Lung (tissue), 12 donors: ENCODE results near the gene ITGB8. TPM values are rescaled to one million over a fixed set of nuclear protein-coding genes. Genes with fewer than 3 reads are reported as not detected.
A peak's percentile ranks its signal among the peaks of the same experiment; 100 is the strongest.

Source experiments
- ATAC-seq: fragments of 200-7000 bp; cut with Tn5 transposase; one replicate; pipeline ENCODE4 v1.9.1; 2020; ENCODE audit warnings: moderate number of reproducible peaks; ENCODE audit not compliant: insufficient read depth, low FRiP score
- DNase-seq, 3 donors: peaks; one replicate each; pipeline ENCODE4 v3.0.0-alpha.2; 2013 to 2017
- H3K27ac ChIP-seq, 2 donors: one replicate each; pipeline ENCODE4 v1.5.1; 2013; ENCODE audit warnings: mild to moderate bottlenecking in 2 of 2, moderate library complexity in 2 of 2, control low read depth in 1 of 2, inconsistent platforms in 1 of 2, low read depth in 1 of 2, low read length in 1 of 2
- H3K27me3 ChIP-seq, 3 donors: one replicate each; pipeline ENCODE4 v1.5.1; 2013; ENCODE audit warnings: low read length in 2 of 3; ENCODE audit not compliant: control insufficient read depth in 3 of 3, insufficient read depth in 3 of 3
- H3K36me3 ChIP-seq, 4 donors: one replicate each; pipeline ENCODE4 v1.5.1; 2013; ENCODE audit warnings: low read length in 4 of 4, mild to moderate bottlenecking in 1 of 4, moderate library complexity in 1 of 4; ENCODE audit not compliant: control insufficient read depth in 4 of 4, insufficient read depth in 4 of 4
- H3K4me1 ChIP-seq, 5 donors: one replicate each; pipeline ENCODE4 v1.5.1; 2013; ENCODE audit warnings: low read length in 5 of 5, mild to moderate bottlenecking in 2 of 5, moderate library complexity in 1 of 5; ENCODE audit not compliant: control insufficient read depth in 5 of 5, insufficient read depth in 5 of 5
- H3K4me3 ChIP-seq: one replicate; pipeline ENCODE4 v1.5.1; 2013; ENCODE audit warnings: mild to moderate bottlenecking, control low read depth, moderate library complexity
- H3K9ac ChIP-seq, 2 donors: one replicate each; pipeline ENCODE4 v1.5.1; 2013; ENCODE audit warnings: low read length in 2 of 2, control low read depth in 1 of 2; ENCODE audit not compliant: insufficient read depth in 1 of 2
- H3K9me3 ChIP-seq, 4 donors: one replicate each; pipeline ENCODE4 v1.5.1; 2013; ENCODE audit warnings: low read length in 3 of 4, mild to moderate bottlenecking in 1 of 4, moderate library complexity in 1 of 4; ENCODE audit not compliant: control insufficient read depth in 4 of 4, insufficient read depth in 3 of 4
- CTCF ChIP-seq: IDR thresholded peaks from 2 replicates; pipeline ENCODE4 v1.5.1; 2012; ENCODE audit warnings: mild to moderate bottlenecking; ENCODE audit errors: control extremely low read depth, extremely low read depth
- WGBS, 2 donors: extraction: QIAGEN DNeasy Blood & Tissue Kit; methylation state at CpG; one replicate each; pipeline ENCODE4 v1.1.7; 2013; 5-methylcytosine and 5-hydroxymethylcytosine counted together
- polyA plus RNA-seq, 2 donors: library from polyadenylated mRNA; stranded (reverse); fragments of 200-250 nt; gene quantifications; one replicate each; pipeline ENCODE4 v1.2.1, GENCODE V29; 2013
- total RNA-seq, 2 donors: library from RNA; depleted of rRNA in 1 of 2; stranded (reverse); fragments of >200 nt in 1 of 2; gene quantifications; one replicate each; pipeline ENCODE4 v1.2.1, GENCODE V29; 2014 to 2021
- donor health status: control.
- donor health status: control.
- donor health status: Bipolar disorder and iron deficiency.
- donor health status: healthy.
- donor health status: DM: yes; HTN: yes; CAD: no.

ITGB8 gene
- total and polyA plus RNA-seq, 4 donors = 1.5 to 29.7 (median 15.2) TPM

- DNase-seq = peak in 2 of 3 donors; percentile 35 to 70
- no peaks in the 10 kb centered on the region for H3K9me3 ChIP-seq
- no peaks in the 10 kb centered on the region for H3K27me3 ChIP-seq
- 39 to 58% methylated on average over 1 of the region's 1 CpG for whole genome bisulfite sequencing, 2 donors
- TF ChIP-seq CTCF = no peak
- H3K27ac ChIP-seq = no peak overlapping the region
- H3K9ac ChIP-seq = no peak overlapping the region
- no peaks in the 10 kb centered on the region for H3K36me3 ChIP-seq
- H3K4me1 ChIP-seq = peaks cover 0 to 24% (median 0%) of the 10 kb centered on the region in 5 donors
- no peak for ATAC-seq
- no peak overlapping the region for H3K4me3 ChIP-seq
These were observed 21.2 kb downstream of the ITGB8 start for GRCh38 chr7:20351901-20352300.

DNA sequence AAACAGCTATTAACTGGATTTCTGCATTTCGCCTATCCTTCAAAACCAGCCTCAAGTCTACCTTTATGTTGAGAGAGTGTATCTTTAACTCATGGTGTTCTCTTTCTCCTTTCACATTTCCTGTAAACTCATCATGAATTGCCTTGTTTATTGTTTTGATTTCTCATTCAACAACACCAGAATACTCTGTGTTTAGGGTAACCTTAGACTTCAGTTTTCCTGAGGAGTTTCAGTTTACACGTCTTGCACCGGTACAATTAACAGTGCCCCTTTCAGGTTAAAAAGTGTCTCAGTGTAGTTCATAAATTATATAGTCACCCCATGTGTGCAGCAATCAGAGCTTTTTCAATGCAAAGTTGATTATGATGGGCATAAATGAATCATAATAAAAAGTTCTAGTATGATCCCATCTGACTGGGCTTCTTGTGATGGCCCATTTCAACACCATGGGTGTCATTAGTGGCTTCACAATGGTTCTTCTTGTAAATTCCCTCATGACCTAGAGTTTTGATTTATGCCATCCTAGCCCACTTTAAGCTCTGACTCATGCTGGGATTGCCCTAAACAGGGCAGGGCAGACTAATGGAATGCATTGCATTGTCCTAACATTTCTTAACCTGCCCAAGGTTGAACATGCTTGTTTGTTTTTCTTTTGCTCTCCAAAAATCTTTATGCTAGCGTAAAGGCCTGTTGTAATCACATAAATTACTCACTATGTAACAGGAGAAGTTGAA, 22.0 kb downstream of the ITGB8 start:
- peak; percentile 55 for ATAC-seq
- Histone ChIP-seq H3K9me3 (no peaks in the 10 kb centered on the region), H3K36me3 (no peaks in the 10 kb centered on the region), H3K27ac (no peak overlapping the region), H3K27me3 (no peaks in the 10 kb centered on the region), H3K4me3 (no peak overlapping the region), H3K4me1 (peaks cover 0 to 18% (median 0%) of the 10 kb centered on the region in 5 donors), H3K9ac (no peak overlapping the region)
- 84 to 88% methylated on average over 4 of the region's 4 CpGs for WGBS, 2 donors
- DNase-seq = no peak
- TF ChIP-seq CTCF = no peak

DNA sequence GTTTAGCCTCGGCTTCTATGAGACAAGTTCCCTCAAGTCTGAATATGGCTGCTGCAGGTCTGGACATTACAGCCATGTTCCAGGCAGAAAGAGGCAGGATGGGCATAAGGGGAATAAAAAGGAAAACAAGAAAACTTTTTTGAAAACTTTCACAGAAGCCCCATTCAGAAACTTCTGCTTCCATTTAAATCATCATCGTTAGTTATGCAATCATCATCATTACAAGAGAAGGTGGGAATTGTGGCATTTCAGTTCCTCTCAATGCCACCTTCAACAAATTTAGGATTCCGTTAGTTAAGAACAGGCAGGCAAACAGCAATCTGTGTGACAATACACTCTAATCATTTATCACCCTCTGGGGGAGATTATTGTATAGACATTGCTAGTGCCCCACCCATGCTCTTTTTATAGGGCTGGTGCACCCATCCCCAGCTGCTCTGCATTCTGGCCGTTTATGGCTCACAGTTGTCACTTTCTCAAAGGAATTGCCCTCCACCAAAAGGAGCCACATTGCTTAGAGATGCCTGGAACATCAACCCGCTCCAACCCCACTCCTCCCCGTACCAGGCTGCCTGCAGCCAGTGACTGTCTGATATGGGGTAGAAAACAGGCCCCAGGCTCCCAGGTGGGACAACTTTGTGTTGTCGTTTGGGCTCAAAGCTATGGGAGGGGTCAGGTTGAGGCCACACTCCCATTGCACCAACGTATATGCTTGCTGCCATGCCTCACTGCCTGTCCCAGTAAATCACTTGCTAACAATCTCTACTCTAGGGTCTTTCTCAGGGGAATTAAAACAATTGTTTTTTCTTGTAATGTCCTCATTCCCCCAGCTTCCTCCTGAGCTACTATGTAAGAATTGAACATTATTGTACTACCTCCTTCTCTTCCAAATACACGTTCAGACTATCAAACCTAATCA, 24.2 kb downstream of the ITGB8 start:
- Histone ChIP-seq H3K27me3 (no peaks in the 10 kb centered on the region), H3K4me1 (peaks cover 0 to 25% (median 0%) of the 10 kb centered on the region in 5 donors), H3K9ac (no peak overlapping the region), H3K9me3 (no peaks in the 10 kb centered on the region), H3K27ac (no peak overlapping the region), H3K36me3 (no peaks in the 10 kb centered on the region), H3K4me3 (no peak overlapping the region)
- DNase-seq (no peak), ATAC-seq (no peak)
- no peak for TF ChIP-seq CTCF
- 72 to 80% methylated on average over 9 of the region's 9 CpGs for WGBS, 2 donors
